Mucosa of descending colon (tissue), 3 donors: Measurements from ENCODE around the gene ATL2. TPM values are rescaled to one million over a fixed set of nuclear protein-coding genes. Genes with fewer than 3 reads are reported as not detected.
"Not testable (repeated sequence)": the region's sequence is repeated elsewhere in the genome, so short reads cannot be mapped to it uniquely, and the experiment has no call there.

Source experiments
- ATAC-seq: fragments of 200-7000 bp; cut with Tn5 transposase; one replicate; pipeline ENCODE4 v1.9.1; 2020; ENCODE audit warnings: mild to moderate bottlenecking, moderate library complexity
- DNase-seq, 3 donors: peaks; one replicate each; pipeline ENCODE4 v3.0.0-alpha.2; 2020
- H3K36me3 ChIP-seq: fragments of 200-600 bp; one replicate; pipeline ENCODE4 v1.8.0; 2021; ENCODE audit warnings: low read depth, mild to moderate bottlenecking
- H3K4me1 ChIP-seq: fragments of 200-600 bp; one replicate; pipeline ENCODE4 v1.8.0; 2021; ENCODE audit warnings: low read depth, mild to moderate bottlenecking
- H3K4me3 ChIP-seq: fragments of 200-600 bp; one replicate; pipeline ENCODE4 v1.8.0; 2021; ENCODE audit warnings: mild to moderate bottlenecking
- H3K9me3 ChIP-seq: fragments of 200-600 bp; one replicate; pipeline ENCODE4 v1.8.0; 2021; ENCODE audit warnings: mild to moderate bottlenecking
- intact Hi-C, 2 donors: fragments of 100-400 bp; cut with DNase I in 1 of 2; cut with micrococcal nuclease in 1 of 2; formaldehyde crosslinking; loops; one replicate each; pipeline versions ENCODE4 v1.11.0 to v1.11.1; 2022; cut with DNase I, micrococcal nuclease
- total RNA-seq, 3 donors: library from RNA; stranded (reverse); fragmentation: NEBNext Ultra II Directional in 2 of 3; extraction: Animal tissue kit (Norgen Biotek cat#: 25700) in 2 of 3; gene quantifications; one replicate each; pipeline versions ENCODE4 v1.2.1 to v1.2.4, GENCODE V29; 2021 to 2023
- TF ChIP-seq, protein P1 (sequence below): fragments of 200-600 bp; IDR thresholded peaks from one replicate; pipeline ENCODE4 v1.8.0; 2022; ENCODE audit warnings: antibody characterized with exemption, mild to moderate bottlenecking
- donor health status: DM: no; HTN: no; CAD: no; lungs with moderate emphysema.
- donor health status: DM: no; HTN: no; CAD: no.
- donor health status: DM: no; HTN: yes; CAD: no.

ATL2 gene
- total RNA-seq, 3 donors from 2014 or later = 49.3 to 166 (median 53.5) TPM

DNA sequence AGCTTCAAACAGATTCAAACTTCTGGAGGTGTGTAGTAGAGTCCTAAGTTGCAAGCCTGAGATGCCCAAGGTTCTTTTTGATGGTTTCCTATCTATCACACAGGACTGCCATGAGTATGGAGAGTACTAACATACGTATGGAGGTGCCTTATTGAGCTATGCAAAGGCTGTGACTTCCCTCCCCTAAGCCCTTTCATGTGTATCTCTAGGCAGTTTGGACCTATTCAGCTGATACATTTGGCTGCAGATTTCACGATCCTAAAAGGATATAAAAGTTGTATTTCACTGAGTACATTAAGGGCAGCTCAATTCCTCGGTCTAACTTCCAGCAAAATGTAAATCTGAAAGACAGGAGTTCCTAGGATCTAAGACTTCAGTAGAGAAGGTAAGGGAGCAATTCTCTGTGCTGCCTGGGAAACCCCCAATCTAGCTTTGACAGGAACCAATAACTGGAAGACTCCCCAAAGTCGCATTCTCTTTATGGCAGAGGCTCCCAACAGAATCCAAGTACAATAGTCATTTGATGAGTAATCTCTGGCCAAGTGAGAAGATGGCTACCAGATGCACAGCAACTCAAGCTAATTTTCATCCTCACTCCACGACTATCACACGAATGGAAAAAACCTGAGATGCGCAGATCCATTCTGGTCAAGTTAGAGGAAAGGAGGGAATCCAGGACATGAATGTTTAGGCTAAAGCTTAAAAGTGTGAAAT, 83.8 kb downstream of the ATL2 start:
- Histone ChIP-seq H3K4me3 (no peak overlapping the region), H3K36me3 (no peaks in the 10 kb centered on the region), H3K4me1 (peaks cover 5% of the 10 kb centered on the region), H3K9me3 (no peaks in the 10 kb centered on the region)
- no peak for ATAC-seq
- no peak for DNase-seq
- intact Hi-C loops = no loop called here
- TF ChIP-seq, protein P1, sequence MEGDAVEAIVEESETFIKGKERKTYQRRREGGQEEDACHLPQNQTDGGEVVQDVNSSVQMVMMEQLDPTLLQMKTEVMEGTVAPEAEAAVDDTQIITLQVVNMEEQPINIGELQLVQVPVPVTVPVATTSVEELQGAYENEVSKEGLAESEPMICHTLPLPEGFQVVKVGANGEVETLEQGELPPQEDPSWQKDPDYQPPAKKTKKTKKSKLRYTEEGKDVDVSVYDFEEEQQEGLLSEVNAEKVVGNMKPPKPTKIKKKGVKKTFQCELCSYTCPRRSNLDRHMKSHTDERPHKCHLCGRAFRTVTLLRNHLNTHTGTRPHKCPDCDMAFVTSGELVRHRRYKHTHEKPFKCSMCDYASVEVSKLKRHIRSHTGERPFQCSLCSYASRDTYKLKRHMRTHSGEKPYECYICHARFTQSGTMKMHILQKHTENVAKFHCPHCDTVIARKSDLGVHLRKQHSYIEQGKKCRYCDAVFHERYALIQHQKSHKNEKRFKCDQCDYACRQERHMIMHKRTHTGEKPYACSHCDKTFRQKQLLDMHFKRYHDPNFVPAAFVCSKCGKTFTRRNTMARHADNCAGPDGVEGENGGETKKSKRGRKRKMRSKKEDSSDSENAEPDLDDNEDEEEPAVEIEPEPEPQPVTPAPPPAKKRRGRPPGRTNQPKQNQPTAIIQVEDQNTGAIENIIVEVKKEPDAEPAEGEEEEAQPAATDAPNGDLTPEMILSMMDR = no peak

DNA sequence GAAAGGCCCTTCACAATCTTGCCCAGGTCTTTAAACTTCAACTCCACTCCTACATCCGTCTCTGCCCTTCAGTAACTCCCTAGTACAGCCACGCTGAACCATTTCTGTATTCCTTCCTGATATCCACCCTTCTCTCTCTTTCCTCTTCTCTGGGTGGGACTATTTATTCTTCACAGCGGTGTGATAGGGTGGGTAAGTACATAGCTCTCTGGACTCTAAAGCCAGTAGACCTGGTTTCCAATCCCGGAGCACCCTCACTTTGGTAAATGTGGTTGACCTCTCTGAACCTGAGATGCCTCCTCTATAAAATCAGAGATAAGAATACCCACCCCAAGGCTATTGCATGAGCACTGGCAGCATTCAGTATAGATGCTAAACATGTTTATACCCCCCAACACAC, 86.7 kb downstream of the ATL2 start:
- Histone ChIP-seq H3K4me1 (peaks cover 7% of the 10 kb centered on the region), H3K9me3 (no peaks in the 10 kb centered on the region), H3K36me3 (no peaks in the 10 kb centered on the region), H3K4me3 (no peak overlapping the region)
- ATAC-seq = peak; percentile 90
- TF ChIP-seq, protein P1 = no peak
- DNase-seq = peak in 1 of 3 donors; percentile 24
- intact Hi-C loops = no loop called here

DNA sequence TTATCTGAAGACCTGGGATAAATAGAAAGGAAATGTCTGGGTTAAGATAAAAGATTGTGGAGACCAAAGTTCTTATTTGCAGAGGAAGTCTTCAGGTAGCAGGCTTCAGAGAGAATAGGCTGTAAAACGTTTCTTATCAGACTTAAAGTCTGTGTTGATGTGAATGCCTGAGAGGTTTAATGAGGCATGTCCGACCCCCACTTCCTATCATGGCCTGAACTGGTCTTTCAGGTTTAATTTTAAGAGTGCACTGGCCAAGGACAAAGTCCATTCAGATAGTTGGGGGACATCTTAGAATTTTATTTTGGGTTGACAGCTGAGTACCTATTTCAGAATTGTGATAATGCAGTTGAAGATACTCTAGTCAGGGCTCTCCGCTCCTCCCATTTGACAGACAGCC, 92.1 kb downstream of the ATL2 start:
- TF ChIP-seq, protein P1 = no peak
- DNase-seq = peak in 1 of 3 donors; percentile 54

DNA sequence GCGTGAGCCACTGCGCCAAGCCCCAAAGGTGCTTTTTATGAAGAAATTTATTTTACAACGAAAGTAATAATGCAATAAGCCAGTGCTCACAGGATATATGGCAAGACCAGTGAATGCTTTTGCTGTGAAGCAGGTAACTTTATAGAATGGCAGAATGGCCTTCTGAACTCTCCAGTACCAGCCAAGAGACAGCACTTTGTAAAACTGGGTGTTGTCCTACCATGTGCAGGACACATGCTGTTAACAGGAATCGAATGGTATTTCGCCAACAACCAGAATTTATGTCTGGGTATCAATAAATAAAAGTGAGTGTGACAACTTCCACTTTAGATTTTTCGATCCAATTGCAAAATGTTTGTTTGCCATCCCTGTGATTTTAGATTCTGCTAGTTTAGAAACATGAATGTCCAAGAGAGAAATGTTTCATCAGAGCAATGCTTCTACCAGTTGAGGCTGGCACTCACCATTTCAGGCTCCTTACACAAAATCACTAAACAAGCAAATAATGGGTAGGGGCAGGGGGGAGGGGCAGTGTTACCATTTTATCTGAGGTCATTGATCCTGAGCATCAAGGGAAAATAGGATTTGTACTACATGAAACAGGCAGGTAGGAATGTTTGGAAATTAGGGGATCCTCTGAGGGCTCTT, 95.9 kb downstream of the ATL2 start:
- TF ChIP-seq, protein P1 = no peak
- Histone ChIP-seq H3K9me3 (no peaks in the 10 kb centered on the region), H3K4me1 (peaks cover 21% of the 10 kb centered on the region), H3K4me3 (no peak overlapping the region), H3K36me3 (no peaks in the 10 kb centered on the region)
- DNase-seq (no peak), ATAC-seq (no peak)
- intact Hi-C loops = no loop called here

More for the DNA sequence above, 92.1 kb downstream of the ATL2 start:
- Histone ChIP-seq H3K4me3 (no peak overlapping the region), H3K4me1 (peaks cover 20% of the 10 kb centered on the region), H3K9me3 (no peaks in the 10 kb centered on the region), H3K36me3 (no peaks in the 10 kb centered on the region)
- intact Hi-C loops = no loop called here
- ATAC-seq = peak; percentile 87

DNA sequence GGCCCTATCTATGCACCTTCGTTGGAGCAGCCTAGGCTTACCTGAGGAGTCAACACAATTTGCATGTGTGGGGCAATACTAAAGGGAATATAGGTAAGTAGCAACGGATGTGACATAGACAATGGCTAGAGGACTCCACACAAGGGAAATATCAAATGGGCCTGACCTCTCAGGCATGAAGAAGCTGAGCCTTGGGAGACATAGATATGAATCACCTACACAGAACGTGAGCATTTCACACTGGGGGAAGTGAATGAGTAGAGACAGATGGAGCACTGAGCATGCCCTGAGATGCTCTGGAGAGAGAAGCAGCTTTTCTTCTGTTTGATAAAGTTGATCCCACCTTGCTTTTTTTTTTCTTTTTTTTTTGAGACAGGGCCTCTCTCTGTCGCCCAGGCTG, 97.9 kb downstream of the ATL2 start:
- H3K4me3 ChIP-seq = no peak overlapping the region
- H3K36me3 ChIP-seq = no peaks in the 10 kb centered on the region
- TF ChIP-seq, protein P1 = no peak
- peaks cover 11% of the 10 kb centered on the region for H3K4me1 ChIP-seq
- ATAC-seq (no peak), DNase-seq (no peak)
- H3K9me3 ChIP-seq = no peaks in the 10 kb centered on the region
- intact Hi-C loops = loop anchor here (5.0 to 10.0 kb wide), 2 partner anchors 294 to 297 kb away; no protein-coding TSS in a partner anchor

DNA sequence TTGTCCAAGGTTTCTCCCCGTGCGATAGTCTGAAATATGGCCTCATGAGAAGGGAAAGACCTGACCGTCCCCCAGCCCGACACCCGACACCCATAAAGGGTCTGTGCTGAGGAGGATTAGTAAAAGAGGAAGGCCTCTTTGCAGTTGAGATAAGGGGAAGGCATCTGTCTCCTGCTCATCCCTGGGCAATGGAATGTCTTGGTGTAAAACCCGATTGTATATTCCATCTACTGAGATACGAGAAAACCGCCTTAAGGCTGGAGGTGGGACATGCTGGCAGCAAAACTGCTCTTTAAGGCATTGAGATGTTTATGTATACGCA, 99.0 kb downstream of the ATL2 start:
- H3K4me1 ChIP-seq, DNase-seq, ATAC-seq, H3K36me3 ChIP-seq, H3K4me3 ChIP-seq, H3K9me3 ChIP-seq: not testable (repeated sequence)
- intact Hi-C loops = loop anchor here (5.0 to 10.0 kb wide), 2 partner anchors 293 to 296 kb away; no protein-coding TSS in a partner anchor
